PC-3 (cell line): Measurements from ENCODE around the gene CCDC91. TPM values are rescaled to one million over a fixed set of nuclear protein-coding genes. Genes with fewer than 3 reads are reported as not detected.

ENCODE experiments used
- ATAC-seq: fragments of 200-7000 bp; cut with Tn5 transposase; 2 replicates; pipeline ENCODE4 v1.9.1; 2020; ENCODE audit warnings: mild to moderate bottlenecking, moderate library complexity
- BruUV-seq: library from RNA; stranded (reverse); fragments of 400-500 nt; replicated peaks from 2 replicates; lab custom pipeline; 2021; lab: Mats Ljungman, UMichigan
- CTCF ChIA-PET: fragments of 300-600 bp; sonication (Branson Sonifier 250); formaldehyde crosslinking; loops from one replicate; lab custom pipeline; 2022; ENCODE audit warnings: antibody characterized with exemption; lab: Charles Lee
- POLR2A ChIA-PET: fragments of 300-600 bp; sonication (Branson Sonifier 250); formaldehyde crosslinking; loops from one replicate; lab custom pipeline; 2022; ENCODE audit warnings: antibody characterized with exemption; ENCODE audit not compliant: unreplicated experiment; lab: Charles Lee
- DNase-seq: peaks from one replicate; pipeline ENCODE4 v3.0.0-alpha.2; 2015
- H2AFZ ChIP-seq: fragments of 300-600 bp; sonication (generic); 2 replicates; pipeline ENCODE4 v1.6.0; 2016; ENCODE audit warnings: antibody characterized with exemption, low read length
- H3F3A ChIP-seq: fragments of 300-600 bp; sonication (generic); one replicate; pipeline ENCODE4 v1.6.0; 2017; ENCODE audit warnings: antibody characterized with exemption, low read length, control low read depth, mild to moderate bottlenecking; ENCODE audit not compliant: unreplicated experiment
- H3K27ac ChIP-seq: fragments of 300-600 bp; sonication (generic); 2 replicates; pipeline ENCODE4 v1.5.1; 2016; ENCODE audit warnings: mild to moderate bottlenecking, low read length
- H3K27me3 ChIP-seq: fragments of 300-600 bp; sonication (generic); 2 replicates; pipeline ENCODE4 v1.6.1; 2016; ENCODE audit warnings: low read length, mixed read lengths
- H3K36me3 ChIP-seq: fragments of 300-600 bp; sonication (generic); 2 replicates; pipeline ENCODE4 v1.6.1; 2016; ENCODE audit warnings: low read depth, mixed run types, low read length, mixed read lengths
- H3K4me1 ChIP-seq: fragments of 300-600 bp; sonication (generic); 2 replicates; pipeline ENCODE4 v1.5.1; 2016; ENCODE audit warnings: low read length; ENCODE audit not compliant: insufficient read depth
- H3K4me2 ChIP-seq: fragments of 300-600 bp; sonication (generic); 2 replicates; pipeline ENCODE4 v1.6.0; 2016; ENCODE audit warnings: low read length
- H3K4me3 ChIP-seq: fragments of 300-600 bp; sonication (generic); 2 replicates; pipeline ENCODE4 v1.5.1; 2016; ENCODE audit warnings: mild to moderate bottlenecking, low read length, mixed read lengths
- H3K79me2 ChIP-seq: fragments of 300-600 bp; sonication (generic); 2 replicates; pipeline ENCODE4 v1.6.1; 2017; ENCODE audit warnings: low read length, mixed read lengths
- H3K9ac ChIP-seq: fragments of 300-600 bp; sonication (generic); 2 replicates; pipeline ENCODE4 v1.6.0; 2016; ENCODE audit warnings: mild to moderate bottlenecking, low read length
- H3K9me2 ChIP-seq: fragments of 300-600 bp; sonication (generic); replicated peaks from 2 replicates; pipeline ENCODE4 v1.6.1; 2016; ENCODE audit warnings: mixed run types, low read length, mixed read lengths
- H3K9me3 ChIP-seq: fragments of 300-600 bp; sonication (generic); 2 replicates; pipeline ENCODE4 v1.6.1; 2016; ENCODE audit warnings: low read length, mixed read lengths
- H4K20me1 ChIP-seq: fragments of 300-600 bp; sonication (generic); 2 replicates; pipeline ENCODE4 v1.6.1; 2016; ENCODE audit warnings: low read length, mixed read lengths
- CTCF ChIP-seq: fragments of 300-600 bp; sonication (generic); conservative IDR thresholded peaks from 2 replicates; pipeline ENCODE4 v1.5.1; 2017; ENCODE audit warnings: antibody characterized with exemption, low read depth, mild to moderate bottlenecking, low read length
- EZH2 ChIP-seq: fragments of 300-600 bp; sonication (generic); IDR thresholded peaks from one replicate; pipeline ENCODE4 v1.6.1; 2017; ENCODE audit warnings: antibody characterized with exemption, mild to moderate bottlenecking, low read length; ENCODE audit not compliant: unreplicated experiment
- EZH2phosphoT487 ChIP-seq: fragments of 300-600 bp; sonication (generic); IDR thresholded peaks from 2 replicates; pipeline ENCODE4 v1.6.1; 2018; ENCODE audit warnings: mild to moderate bottlenecking, antibody characterized with exemption, low read length, borderline replicate concordance
- intact Hi-C: fragments of 100-400 bp; cut with micrococcal nuclease; formaldehyde crosslinking; loops from 2 replicates; pipeline ENCODE4 v1.9.0; 2023
- total RNA-seq: library from RNA; depleted of rRNA; stranded (reverse); fragments of >200 nt; gene quantifications from 2 replicates; pipeline ENCODE4 v1.2.3, GENCODE V29; 2014

CCDC91 gene
- total RNA-seq, 1 experiment from 2014 or later: 15.7 TPM

- POLR2A ChIA-PET: no interaction called here
- H3K4me3 ChIP-seq: no peak overlapping the region
- H3K79me2 ChIP-seq: no peaks in the 10 kb centered on the region
- no peak overlapping the region for H3K4me2 ChIP-seq
- no peaks in the 10 kb centered on the region for H3F3A ChIP-seq
- no TSS peak for BruUV-seq
- CTCF ChIA-PET: interaction anchor here (0.6 kb wide), 1 partner anchor 454 kb away, joined by 3 read pairs; no protein-coding TSS in a partner anchor
- peaks cover 15% of the 10 kb centered on the region for H3K9me3 ChIP-seq
- intact Hi-C loops: no loop called here
- DNase-seq (no peak), ATAC-seq (no peak)
- no peak for TF ChIP-seq EZH2phosphoT487
- TF ChIP-seq CTCF: no peak
- no peak for TF ChIP-seq EZH2
- no peak overlapping the region for H3K9ac ChIP-seq
- no peaks in the 10 kb centered on the region for H3K4me1 ChIP-seq
- H3K27ac ChIP-seq: no peak overlapping the region
- H4K20me1 ChIP-seq: no peaks in the 10 kb centered on the region
- H3K9me2 ChIP-seq: no peaks in the 10 kb centered on the region
- no peak overlapping the region for H2AFZ ChIP-seq
- H3K36me3 ChIP-seq: peaks cover 8% of the 10 kb centered on the region
- H3K27me3 ChIP-seq: no peaks in the 10 kb centered on the region
Observed at GRCh38 chr12:28294300-28294699, 104.0 kb downstream of the CCDC91 start.

- H3K9me3 ChIP-seq: peaks cover under 1% of the 10 kb centered on the region; the same call in 1 of the 2 replicates
- no peaks in the 10 kb centered on the region for H3K79me2 ChIP-seq
- no peak overlapping the region for H3K9ac ChIP-seq
- no peak overlapping the region for H3K27ac ChIP-seq
- H3K4me3 ChIP-seq: no peak overlapping the region
- no peaks in the 10 kb centered on the region for H4K20me1 ChIP-seq
- POLR2A ChIA-PET: no interaction called here
- no peaks in the 10 kb centered on the region for H3K9me2 ChIP-seq
- intact Hi-C loops: no loop called here
- no peak overlapping the region for H3K4me2 ChIP-seq
- no TSS peak for BruUV-seq
- H3K4me1 ChIP-seq: no peaks in the 10 kb centered on the region
- TF ChIP-seq CTCF (no peak), EZH2 (no peak), EZH2phosphoT487 (no peak)
- ATAC-seq: no peak
- no peak for DNase-seq
- H3F3A ChIP-seq: no peaks in the 10 kb centered on the region
- H3K27me3 ChIP-seq: no peaks in the 10 kb centered on the region
- H3K36me3 ChIP-seq: no peaks in the 10 kb centered on the region
- CTCF ChIA-PET: no interaction called here
- no peak overlapping the region for H2AFZ ChIP-seq
Observed at GRCh38 chr12:28296287-28296686, 106.0 kb downstream of the CCDC91 start.

GRCh38 chr12:28303192-28303591, 112.9 kb downstream of the CCDC91 start:
- ATAC-seq (no peak), DNase-seq (no peak)
- no peak overlapping the region for H3K4me2 ChIP-seq
- H3K9ac ChIP-seq: no peak overlapping the region
- intact Hi-C loops: no loop called here
- no peaks in the 10 kb centered on the region for H3K4me1 ChIP-seq
- ChIA-PET CTCF (no interaction called here), POLR2A (interaction anchor here (0.6 kb wide), 1 partner anchor 320 kb away, joined by 3 read pairs; no protein-coding TSS in a partner anchor)
- H4K20me1 ChIP-seq: no peaks in the 10 kb centered on the region
- H3K27me3 ChIP-seq: no peaks in the 10 kb centered on the region
- H3K27ac ChIP-seq: no peak overlapping the region
- H3K79me2 ChIP-seq: no peaks in the 10 kb centered on the region
- no peaks in the 10 kb centered on the region for H3K9me3 ChIP-seq
- H3F3A ChIP-seq: no peaks in the 10 kb centered on the region
- H3K9me2 ChIP-seq: no peaks in the 10 kb centered on the region
- no peaks in the 10 kb centered on the region for H3K36me3 ChIP-seq
- no peak overlapping the region for H3K4me3 ChIP-seq
- TF ChIP-seq EZH2 (no peak), CTCF (no peak), EZH2phosphoT487 (no peak)
- H2AFZ ChIP-seq: no peak overlapping the region
- BruUV-seq: no TSS peak
